HG02885 (cell line): ENCODE measurements around the gene MEF2A.
A peak's percentile ranks its signal among the peaks of the same experiment; 100 is the strongest.

Experiments
- ATAC-seq: cut with Tn5 transposase; IDR thresholded peaks from one replicate; pipeline ENCODE4 v1.9.1; 2021; ENCODE audit warnings: mild to moderate bottlenecking; ENCODE audit not compliant: unreplicated experiment, poor library complexity

MEF2A gene

DNA sequence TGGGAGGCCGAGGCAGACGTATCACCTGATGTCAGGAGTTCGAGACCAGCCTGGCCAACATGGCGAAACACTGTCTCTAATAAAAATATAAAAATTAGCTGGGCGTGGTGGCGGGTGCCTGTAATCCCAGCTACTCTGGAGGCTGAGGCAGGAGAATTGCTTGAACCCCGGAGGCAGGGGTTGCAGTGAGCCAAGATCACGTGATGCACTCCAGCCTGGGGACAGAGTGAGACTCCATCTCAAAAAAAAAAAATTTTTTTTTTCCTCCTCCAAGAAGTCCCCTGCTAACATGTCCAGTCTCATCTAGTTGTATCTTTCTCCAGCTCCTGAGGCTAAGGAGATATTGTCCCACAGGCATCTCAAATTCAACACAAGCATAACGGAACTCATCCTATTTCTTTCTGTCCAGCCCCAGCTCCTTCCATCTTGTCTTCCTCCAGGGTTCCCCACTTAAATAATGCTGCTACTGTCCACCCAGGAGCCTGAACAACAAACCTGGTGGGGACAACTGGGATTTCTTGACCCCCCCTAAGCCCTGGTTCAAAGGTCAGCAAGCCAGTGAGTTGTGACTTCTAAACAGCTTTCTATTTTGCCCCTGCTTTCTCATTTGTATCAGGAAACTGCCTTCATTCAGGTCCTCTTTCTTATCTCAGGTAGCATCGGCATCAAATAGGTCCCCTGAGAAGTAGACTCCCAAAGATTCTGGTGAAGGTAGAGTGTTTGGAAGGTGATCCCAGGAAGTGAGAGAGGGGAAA lies 4.1 kb upstream of the MEF2A start:
- no peak for ATAC-seq

GRCh38 chr15:99562238-99562637 lies 3.5 kb upstream of the MEF2A start:
- no peak for ATAC-seq

- ATAC-seq, result peak; percentile 33
Observed at GRCh38 chr15:99564221-99565048, 1.3 kb upstream of the MEF2A start.

GRCh38 chr15:99565049-99565298 lies 810 bp upstream of the MEF2A start:
- ATAC-seq, result no peak

GRCh38 chr15:99566157-99566897 lies 543 bp downstream of the MEF2A start:
- no peak for ATAC-seq

DNA sequence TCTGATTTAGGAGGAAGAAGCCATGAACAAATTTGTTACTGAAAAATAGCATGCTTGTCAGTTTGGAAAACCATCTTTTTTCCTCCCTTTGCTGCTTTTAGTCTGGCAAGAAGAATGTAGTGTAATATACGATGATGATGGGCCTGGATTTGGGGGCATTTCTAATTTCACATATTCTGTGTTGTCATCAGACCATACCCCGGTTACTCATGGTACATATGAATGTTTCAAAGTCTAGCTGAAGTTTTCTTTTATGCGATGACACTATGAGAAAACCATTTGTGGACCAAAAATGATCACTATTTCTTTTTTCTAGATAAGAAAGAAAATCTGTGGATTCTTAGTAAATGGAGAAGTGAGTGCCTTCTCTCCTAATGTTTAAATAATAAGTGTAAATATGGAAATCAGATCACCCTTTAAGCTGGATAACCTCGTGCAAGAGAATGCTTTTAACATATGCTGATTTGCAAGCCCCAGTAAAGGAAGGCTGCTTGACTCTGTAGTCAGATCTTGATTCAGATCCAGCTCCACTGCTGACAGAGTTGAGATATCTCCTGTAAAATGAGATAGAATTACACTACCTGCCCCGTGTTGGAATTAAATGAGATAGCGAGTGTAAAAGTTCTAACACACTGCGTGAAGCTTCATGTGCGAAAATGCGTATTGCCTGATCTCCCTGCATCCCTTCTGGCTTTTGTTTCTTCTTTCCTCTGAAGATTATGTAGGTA lies 3.0 kb downstream of the MEF2A start:
- no peak for ATAC-seq

DNA sequence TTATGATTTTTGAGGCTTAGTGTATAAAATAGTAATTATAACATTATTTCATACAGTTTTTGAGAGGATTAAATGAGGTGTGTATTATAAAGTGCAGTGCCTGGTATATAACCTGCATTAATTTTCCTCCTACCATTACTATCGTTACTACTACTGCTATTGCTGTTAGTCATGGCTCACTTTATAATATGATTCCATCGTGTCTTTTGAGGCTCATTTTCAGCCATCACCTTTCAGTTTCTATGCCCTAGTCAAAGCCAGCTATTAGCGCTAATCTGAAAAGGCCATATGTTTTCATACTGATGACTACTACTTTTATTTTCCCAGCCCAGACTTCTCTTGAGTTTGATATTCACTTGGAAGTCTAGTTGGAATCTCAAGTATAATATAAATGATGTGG lies 5.5 kb downstream of the MEF2A start:
- ATAC-seq, result peak; percentile 30

DNA sequence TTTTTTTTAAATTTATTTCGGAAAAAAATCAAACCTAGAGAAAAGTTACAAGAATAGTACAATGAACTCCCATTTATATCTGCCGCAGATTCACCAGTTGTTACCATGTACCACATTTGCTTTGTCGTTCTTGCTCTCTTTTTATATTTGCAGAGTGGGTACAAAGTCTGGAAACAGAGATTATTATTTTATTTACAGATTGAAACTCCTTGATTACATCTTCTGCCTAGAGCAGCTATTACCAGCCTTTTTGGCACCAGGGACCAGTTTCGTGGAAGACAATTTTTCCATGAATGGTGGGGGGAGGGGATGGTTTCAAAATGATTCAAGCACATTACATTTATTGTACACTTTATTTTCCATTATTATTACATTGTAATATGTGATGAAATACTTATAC lies 8.3 kb downstream of the MEF2A start:
- no peak for ATAC-seq

DNA sequence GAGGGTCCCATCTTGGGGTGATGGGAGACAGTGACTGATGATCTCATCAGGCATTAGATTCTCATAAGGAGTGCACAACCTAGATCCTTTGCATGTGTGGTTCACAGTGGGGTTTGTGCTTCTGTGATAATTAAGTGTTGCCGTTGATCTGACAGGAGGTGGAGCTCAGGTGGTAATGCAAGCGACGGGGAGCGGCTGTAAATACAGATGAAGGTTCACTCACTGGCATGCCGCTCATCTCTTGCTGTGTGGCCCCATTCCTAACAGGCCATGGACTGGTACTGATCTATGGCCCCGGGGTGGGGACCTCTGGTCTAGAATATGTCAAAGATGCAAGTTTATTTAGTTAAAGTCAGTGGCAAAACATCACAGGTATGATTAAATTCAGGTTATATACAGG lies 8.7 kb downstream of the MEF2A start:
- no peak for ATAC-seq

DNA sequence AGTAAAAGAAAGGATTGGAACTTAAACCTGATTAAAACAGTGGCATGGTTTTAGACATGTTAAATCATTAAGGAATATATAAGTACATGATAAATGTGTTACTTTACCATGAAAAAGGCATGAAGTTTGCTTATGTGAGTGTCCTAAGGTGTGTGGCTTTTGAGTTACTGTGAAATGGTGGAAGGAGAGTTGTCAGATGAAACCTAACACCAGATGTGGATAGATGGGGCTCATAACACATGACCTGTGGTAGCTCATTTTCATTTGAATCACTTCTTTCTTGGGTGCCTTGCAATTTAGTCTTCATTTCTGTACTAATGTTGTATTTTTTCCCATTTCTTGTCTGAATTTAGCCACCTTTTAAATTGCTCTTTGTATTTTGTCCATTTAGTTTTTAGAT lies 13.0 kb downstream of the MEF2A start:
- ATAC-seq, result peak; percentile 64

DNA sequence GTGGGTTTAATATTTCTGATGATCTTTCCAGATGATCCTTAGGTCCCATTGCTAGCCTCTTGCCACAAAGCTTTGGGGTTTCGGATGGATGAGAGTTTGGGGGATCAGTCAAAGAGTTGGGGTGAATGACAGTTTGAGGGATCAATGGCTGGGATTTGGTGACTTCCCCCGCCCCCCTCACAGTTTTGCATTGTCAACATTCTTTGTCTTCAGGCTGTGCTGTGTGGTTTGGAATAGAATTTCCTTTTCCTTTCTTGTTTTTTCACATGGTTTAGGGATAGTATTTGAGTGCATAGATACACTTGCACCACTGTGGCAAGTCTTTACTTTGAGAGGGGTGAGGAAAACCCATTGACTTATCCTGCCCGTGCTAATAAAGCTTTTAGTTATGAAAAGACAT lies 14.3 kb downstream of the MEF2A start:
- no peak for ATAC-seq

DNA sequence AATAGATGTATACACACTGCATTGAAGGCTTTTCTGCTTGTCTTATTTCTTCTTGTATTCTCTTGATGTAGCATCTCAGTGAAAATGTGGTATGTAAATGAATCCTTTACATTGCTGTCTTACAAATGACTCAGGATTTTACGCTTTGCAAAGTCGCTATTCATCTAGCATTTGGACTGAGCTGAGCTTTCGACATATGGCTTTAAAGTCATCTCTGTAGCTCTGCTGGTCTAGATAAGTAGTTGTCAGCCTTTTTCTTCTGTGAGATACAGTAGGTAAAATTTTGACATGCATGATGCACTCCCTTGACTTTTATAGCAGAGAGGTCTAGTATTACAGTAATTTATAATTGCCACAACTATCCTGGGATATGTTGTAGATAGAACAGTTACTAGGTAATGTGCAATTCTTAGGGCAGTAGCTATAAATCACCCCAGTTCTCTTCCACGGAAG lies 16.8 kb downstream of the MEF2A start:
- ATAC-seq, result no peak

DNA sequence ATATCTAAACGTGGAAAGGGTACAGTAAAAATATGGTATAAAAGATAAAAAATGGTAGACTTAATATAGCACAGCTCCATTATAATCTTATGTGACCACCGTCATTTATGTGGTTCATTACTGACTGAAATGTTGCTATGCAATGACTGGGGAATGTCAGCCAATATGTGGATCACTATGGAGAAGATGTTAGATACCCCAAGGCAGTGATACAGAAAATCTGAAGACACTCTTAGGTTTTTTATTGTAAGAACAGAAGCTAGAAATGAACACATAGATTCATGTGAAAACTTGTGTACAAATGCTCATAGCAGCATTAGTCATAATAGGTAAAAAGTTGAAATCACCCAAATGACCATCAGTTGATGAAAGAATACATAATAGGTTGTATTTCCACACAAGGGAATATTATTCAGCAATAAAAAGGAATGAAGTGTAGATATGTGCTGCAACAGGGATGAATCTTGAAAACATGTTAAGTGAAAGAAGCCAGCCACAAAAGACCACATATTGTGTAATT lies 18.4 kb downstream of the MEF2A start:
- no peak for ATAC-seq

DNA sequence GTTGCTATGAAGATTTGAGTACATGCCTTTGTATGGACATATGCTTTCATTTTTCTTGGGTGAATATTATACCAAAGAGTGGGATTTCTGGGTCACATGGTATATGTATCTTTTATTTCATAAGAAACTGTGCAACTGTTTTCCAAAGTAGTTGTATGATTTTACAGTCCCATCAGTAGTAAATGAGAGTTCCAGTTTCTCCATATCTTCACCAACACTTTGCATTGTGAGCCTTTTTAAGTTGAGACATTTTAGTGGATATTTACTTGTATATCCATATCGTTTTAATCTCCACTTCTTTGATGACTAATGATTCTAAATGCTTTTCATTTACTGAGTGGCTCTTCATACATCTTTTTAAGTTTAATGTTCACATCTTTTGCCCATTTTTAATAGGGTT lies 20.3 kb downstream of the MEF2A start:
- no peak for ATAC-seq

DNA sequence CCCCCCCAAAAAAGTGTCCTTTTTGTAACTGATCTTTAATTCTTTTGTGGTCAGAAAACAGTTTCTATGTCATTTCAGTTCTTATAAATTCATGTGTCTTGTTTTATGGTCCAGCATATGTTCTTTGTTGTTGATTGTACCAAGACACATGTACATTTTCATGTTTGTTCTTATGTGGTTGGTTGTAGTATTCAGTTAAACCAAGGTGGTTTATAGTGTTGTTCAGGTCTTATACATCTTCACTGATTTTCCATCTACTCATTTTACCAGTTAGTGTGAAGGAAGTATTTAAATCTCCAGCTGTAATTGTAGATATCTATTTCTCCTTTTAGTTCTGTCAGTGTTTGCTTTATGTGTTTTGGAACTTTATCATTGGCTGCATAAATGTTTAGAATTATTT lies 24.0 kb downstream of the MEF2A start:
- ATAC-seq, result no peak

GRCh38 chr15:99590913-99591646 lies 25.3 kb downstream of the MEF2A start:
- ATAC-seq, result no peak

DNA sequence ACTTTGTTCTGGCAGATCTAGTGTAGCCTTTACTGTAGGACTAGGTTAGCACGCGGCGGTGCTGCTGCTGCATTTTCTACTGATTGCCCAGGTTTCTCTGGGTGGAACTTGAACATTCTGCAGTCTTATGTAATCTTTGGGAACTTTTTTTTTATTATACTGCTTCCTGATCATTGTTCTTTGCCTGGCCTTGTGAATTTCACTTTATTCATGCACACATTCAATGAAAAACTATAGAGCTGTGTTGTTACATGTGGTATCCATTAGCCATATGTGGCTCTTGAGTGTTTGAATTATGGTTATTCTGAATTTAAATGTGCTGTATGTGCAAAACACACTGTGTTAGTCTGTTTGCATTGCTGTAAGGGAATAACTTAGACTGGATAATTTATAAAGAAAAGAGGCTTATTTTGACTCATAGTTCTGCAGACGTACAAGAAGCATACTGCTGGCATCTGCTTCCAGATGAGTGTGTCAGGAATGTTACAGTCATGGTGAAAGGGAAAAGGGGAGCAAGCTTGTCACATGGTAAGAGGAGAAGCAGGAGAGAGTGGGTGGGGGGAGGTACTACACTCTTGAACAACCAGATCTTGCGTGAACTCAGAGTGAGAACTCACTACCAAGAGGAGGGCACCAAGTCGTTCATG lies 26.5 kb downstream of the MEF2A start:
- no peak for ATAC-seq

DNA sequence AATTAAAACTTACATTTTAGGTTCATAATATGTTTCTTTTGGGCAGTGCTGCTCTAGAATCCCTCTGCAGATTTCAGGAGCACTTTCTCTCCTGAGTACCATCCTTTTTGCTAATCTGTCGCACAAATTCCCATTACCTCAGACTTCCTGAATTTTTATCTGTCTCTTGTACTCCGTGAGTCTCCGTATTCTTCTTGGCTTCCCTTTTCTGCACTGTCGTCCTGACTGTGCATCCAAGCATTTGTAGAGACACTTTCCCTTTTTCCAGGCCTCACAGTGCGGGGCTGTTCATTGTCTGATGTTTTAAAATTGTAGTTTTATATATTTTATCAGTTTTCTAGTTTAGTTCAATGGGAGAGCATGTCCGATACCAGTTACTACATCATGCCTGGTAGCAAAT lies 27.3 kb downstream of the MEF2A start:
- no peak for ATAC-seq

GRCh38 chr15:99594916-99595315 lies 29.1 kb downstream of the MEF2A start:
- no peak for ATAC-seq
